ENCODE data around the gene FMN1. TPM values are rescaled to one million over a fixed set of nuclear protein-coding genes. Genes with fewer than 3 reads are reported as not detected.

The FMN1 gene
- total and polyA plus RNA-seq, 2 of the 8 experiments (the other 6 are each of a cell fraction or from before 2014, with no cell fraction given) = 0.27 to 3.7 TPM

DNA sequence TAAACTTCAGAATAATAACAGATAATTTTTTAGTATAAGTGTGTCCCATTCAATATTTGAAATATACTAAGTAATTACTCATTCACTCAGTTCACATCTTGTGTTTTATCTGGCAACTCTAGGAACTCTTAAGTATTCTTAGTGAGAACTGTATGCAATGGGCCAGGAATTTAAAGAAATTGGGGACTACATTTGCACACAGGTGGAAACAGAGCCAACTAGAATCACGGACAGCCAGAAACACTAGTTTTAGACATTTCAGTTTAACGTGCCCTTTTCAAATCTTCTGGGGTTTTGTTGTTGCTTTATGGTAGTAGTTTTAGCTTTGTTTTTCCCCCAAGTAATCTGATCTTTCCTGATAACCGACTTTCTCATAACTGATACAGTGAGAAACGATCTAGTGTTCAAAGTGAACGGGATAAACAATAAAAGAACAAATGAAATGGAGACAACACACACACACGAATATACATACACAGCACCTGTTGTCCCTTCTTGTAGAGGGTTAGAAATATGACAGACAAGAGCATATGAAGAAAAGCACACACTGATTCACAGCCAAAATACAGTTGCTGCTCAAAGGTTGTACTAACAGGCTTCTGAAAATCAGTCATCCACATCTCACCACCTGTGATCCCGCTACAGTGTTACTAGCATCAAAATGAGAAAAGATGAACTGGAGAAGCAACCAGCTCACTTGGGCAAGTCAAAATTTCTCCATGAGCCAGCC is 167.0 kb downstream of the FMN1 start (continued):
- TF ChIP-seq BACH1 (IDR thresholded peaks at IDR 0.05; ENCODE audit: low read length) (no peak), RXRA (IDR thresholded peaks at IDR 0.05; ENCODE audit: insufficient read depth, low read depth, low read length) (no peak), SUZ12 (IDR thresholded peaks at IDR 0.05; ENCODE audit: low read length) (no peak), POLR2A (IDR thresholded peaks at IDR 0.05; ENCODE audit: control extremely low read depth in 1 of 2, low read depth in 2 of 2, low read length in 2 of 2) (no peak), POLR2AphosphoS5 (IDR thresholded peaks at IDR 0.05; ENCODE audit: low read depth, low read length) (no peak), CHD1 (IDR thresholded peaks at IDR 0.05; ENCODE audit: low read depth, low read length) (no peak), KDM4A (IDR thresholded peaks at IDR 0.05; ENCODE audit: low read depth, low read length, severe bottlenecking) (no peak), EZH2 (IDR thresholded peaks at IDR 0.05; ENCODE audit: low read depth, low read length, severe bottlenecking) (no peak), CHD2 (IDR thresholded peaks at IDR 0.05; ENCODE audit: low read length) (no peak), CREB1 (IDR thresholded peaks at IDR 0.05) (no peak), FOSL1 (IDR thresholded peaks at IDR 0.05; ENCODE audit: insufficient read depth, low read depth, low read length) (no peak)
